ENCODE results near the gene SPATA16. TPM values are rescaled to one million over a fixed set of nuclear protein-coding genes. Genes with fewer than 3 reads are reported as not detected.

Gene SPATA16
- total and polyA plus RNA-seq, 7 donors = not detected

DNA sequence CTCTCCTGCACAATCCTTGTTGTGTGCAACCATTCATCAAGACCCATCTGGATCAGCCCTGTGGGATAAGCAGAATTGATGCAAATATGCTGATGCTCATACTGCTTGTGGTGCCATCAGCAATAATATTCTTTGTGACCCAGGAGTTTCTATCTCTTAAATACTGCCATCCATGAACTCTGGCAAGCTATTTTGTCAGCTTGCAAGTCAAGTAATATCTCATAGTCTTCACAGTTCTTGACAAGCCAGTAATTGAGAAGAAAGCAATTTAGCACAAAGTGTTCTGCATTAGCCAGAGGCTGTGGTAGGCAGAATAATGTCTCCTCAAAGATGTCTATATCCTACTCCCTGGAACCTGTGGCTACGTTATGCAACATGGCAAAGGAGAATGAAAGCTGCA is 49.0 kb downstream of the SPATA16 start:
- no peaks in the 10 kb centered on the region for H3K4me1 ChIP-seq
- WGBS, 2 donors = 71 to 83% methylated on average over 1 of the region's 1 CpG
- TF ChIP-seq EP300 (IDR thresholded peaks at IDR 0.05) (no peak), POLR2AphosphoS5 (IDR thresholded peaks at IDR 0.05) (no peak), POLR2A (IDR thresholded peaks at IDR 0.05) (no peak)
- TF ChIP-seq, protein P1, sequence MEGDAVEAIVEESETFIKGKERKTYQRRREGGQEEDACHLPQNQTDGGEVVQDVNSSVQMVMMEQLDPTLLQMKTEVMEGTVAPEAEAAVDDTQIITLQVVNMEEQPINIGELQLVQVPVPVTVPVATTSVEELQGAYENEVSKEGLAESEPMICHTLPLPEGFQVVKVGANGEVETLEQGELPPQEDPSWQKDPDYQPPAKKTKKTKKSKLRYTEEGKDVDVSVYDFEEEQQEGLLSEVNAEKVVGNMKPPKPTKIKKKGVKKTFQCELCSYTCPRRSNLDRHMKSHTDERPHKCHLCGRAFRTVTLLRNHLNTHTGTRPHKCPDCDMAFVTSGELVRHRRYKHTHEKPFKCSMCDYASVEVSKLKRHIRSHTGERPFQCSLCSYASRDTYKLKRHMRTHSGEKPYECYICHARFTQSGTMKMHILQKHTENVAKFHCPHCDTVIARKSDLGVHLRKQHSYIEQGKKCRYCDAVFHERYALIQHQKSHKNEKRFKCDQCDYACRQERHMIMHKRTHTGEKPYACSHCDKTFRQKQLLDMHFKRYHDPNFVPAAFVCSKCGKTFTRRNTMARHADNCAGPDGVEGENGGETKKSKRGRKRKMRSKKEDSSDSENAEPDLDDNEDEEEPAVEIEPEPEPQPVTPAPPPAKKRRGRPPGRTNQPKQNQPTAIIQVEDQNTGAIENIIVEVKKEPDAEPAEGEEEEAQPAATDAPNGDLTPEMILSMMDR (IDR thresholded peaks at IDR 0.05) = no peak
- no peaks in the 10 kb centered on the region for H3K9me3 ChIP-seq
- DNase-seq = no peak
- no peak overlapping the region for H3K4me3 ChIP-seq
- intact Hi-C loops (cut with DNase I) = no loop called here
- H3K27ac ChIP-seq = no peak overlapping the region
- no peaks in the 10 kb centered on the region for H3K36me3 ChIP-seq
- H3K27me3 ChIP-seq = no peaks in the 10 kb centered on the region

- H3K4me3 ChIP-seq = no peak overlapping the region
- DNase-seq = no peak
- no peaks in the 10 kb centered on the region for H3K4me1 ChIP-seq
- H3K9me3 ChIP-seq = no peaks in the 10 kb centered on the region
- TF ChIP-seq POLR2A (IDR thresholded peaks at IDR 0.05) (no peak), EP300 (IDR thresholded peaks at IDR 0.05) (no peak), POLR2AphosphoS5 (IDR thresholded peaks at IDR 0.05) (no peak)
- TF ChIP-seq, protein P1 (IDR thresholded peaks at IDR 0.05) = no peak
- no peak overlapping the region for H3K27ac ChIP-seq
- 91 to 92% methylated on average over 3 of the region's 3 CpGs for WGBS, 2 donors
- intact Hi-C loops (cut with DNase I) = no loop called here
- no peaks in the 10 kb centered on the region for H3K27me3 ChIP-seq
- no peaks in the 10 kb centered on the region for H3K36me3 ChIP-seq
These were observed 50.5 kb downstream of the SPATA16 start for GRCh38 chr3:173090492-173090891.

DNA sequence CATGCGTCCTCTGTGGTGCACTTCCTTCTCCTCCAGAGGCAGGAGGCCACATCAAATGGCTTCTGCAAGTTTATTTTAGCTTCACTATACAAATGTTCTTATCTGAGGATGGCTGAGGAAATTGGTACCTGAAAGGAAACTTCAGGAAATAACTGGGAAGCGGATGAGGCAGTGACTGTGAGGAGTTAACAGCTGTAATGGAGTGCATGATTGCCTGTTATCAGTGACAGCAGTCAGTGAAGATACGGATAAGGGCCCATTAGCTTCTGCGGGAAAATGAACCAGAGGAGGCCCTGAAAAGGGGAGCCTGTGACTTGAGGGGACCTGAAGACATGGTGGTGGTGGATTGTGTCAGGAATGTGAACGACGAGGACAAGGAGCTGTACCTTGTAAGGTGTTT is 51.8 kb downstream of the SPATA16 start:
- no peak overlapping the region for H3K4me3 ChIP-seq
- intact Hi-C loops (cut with DNase I) = no loop called here
- TF ChIP-seq, protein P1 (IDR thresholded peaks at IDR 0.05) = no peak
- TF ChIP-seq POLR2AphosphoS5 (IDR thresholded peaks at IDR 0.05) (no peak), POLR2A (IDR thresholded peaks at IDR 0.05) (no peak), EP300 (IDR thresholded peaks at IDR 0.05) (no peak)
- WGBS, 2 donors = 60 to 67% methylated on average over 6 of the region's 6 CpGs
- H3K9me3 ChIP-seq = no peaks in the 10 kb centered on the region
- no peak for DNase-seq
- H3K27ac ChIP-seq = no peak overlapping the region
- H3K27me3 ChIP-seq = no peaks in the 10 kb centered on the region
- H3K4me1 ChIP-seq = no peaks in the 10 kb centered on the region
- no peaks in the 10 kb centered on the region for H3K36me3 ChIP-seq

GRCh38 chr3:173078525-173078924 is 62.5 kb downstream of the SPATA16 start:
- Histone ChIP-seq H3K27me3 (no peaks in the 10 kb centered on the region), H3K9me3 (no peaks in the 10 kb centered on the region), H3K4me1 (no peaks in the 10 kb centered on the region), H3K36me3 (no peaks in the 10 kb centered on the region), H3K4me3 (no peak overlapping the region), H3K27ac (no peak overlapping the region)
- intact Hi-C loops (cut with DNase I) = no loop called here
- TF ChIP-seq, protein P1 (IDR thresholded peaks at IDR 0.05) = no peak
- TF ChIP-seq POLR2A (IDR thresholded peaks at IDR 0.05) (no peak), EP300 (IDR thresholded peaks at IDR 0.05) (no peak), POLR2AphosphoS5 (IDR thresholded peaks at IDR 0.05) (no peak)
- DNase-seq = no peak
- WGBS, 2 donors = 65 to 71% methylated on average over 4 of the region's 4 CpGs

Data from sigmoid colon (tissue), 7 donors.